Measurements from ENCODE around the gene WDR82. TPM values are rescaled to one million over a fixed set of nuclear protein-coding genes. Genes with fewer than 3 reads are reported as not detected.

The WDR82 gene
- total and polyA plus RNA-seq, 2 of the 8 experiments (the other 6 are each of a cell fraction or from before 2014, with no cell fraction given): 33.5 to 82.7 TPM

GRCh38 chr3:52246264-52246620 is 32.2 kb downstream of the WDR82 start (continued):
- TF ChIP-seq SIN3A (conservative IDR thresholded peaks at IDR 0.05 in 1 of 2, IDR thresholded peaks at IDR 0.05 in 1 of 2; ENCODE audit: low read depth in 1 of 2, low read length in 2 of 2) (0 out of 4 replicates have a peak, but pooled peaks of 1 of the 2 experiments have one; percentile 4), ZNF274 (IDR thresholded peaks at IDR 0.05; ENCODE audit: borderline replicate concordance, extremely low read depth, low read length) (no peak), TAF1 (IDR thresholded peaks at IDR 0.05; ENCODE audit: low read depth, low read length) (no peak; the same call in 1 of the 2 replicates), JUN (IDR thresholded peaks at IDR 0.05; ENCODE audit: low read depth, low read length) (no peak), SRF (IDR thresholded peaks at IDR 0.05; ENCODE audit: low read depth, low read length) (no peak), RBBP5 (IDR thresholded peaks at IDR 0.05; ENCODE audit: borderline replicate concordance, low read depth, low read length) (0 out of 2 replicates have a peak, but pooled peaks have one; percentile 4), CHD1 (IDR thresholded peaks at IDR 0.05; ENCODE audit: low read depth, low read length) (no peak), RNF2 (IDR thresholded peaks at IDR 0.05; ENCODE audit: borderline replicate concordance, low read depth, low read length, missing control alignments, poor library complexity, severe bottlenecking) (no peak), FOSL1 (IDR thresholded peaks at IDR 0.05; ENCODE audit: insufficient read depth, low read depth, low read length) (no peak)
- TF ChIP-seq, protein P1, sequence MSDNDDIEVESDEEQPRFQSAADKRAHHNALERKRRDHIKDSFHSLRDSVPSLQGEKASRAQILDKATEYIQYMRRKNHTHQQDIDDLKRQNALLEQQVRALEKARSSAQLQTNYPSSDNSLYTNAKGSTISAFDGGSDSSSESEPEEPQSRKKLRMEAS (IDR thresholded peaks at IDR 0.05): no peak
- TF ChIP-seq, protein P2, sequence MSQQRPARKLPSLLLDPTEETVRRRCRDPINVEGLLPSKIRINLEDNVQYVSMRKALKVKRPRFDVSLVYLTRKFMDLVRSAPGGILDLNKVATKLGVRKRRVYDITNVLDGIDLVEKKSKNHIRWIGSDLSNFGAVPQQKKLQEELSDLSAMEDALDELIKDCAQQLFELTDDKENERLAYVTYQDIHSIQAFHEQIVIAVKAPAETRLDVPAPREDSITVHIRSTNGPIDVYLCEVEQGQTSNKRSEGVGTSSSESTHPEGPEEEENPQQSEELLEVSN (IDR thresholded peaks at IDR 0.05): no peak
